Neural cell (in vitro differentiated cells): ENCODE measurements around the gene VEPH1. TPM values are rescaled to one million over a fixed set of nuclear protein-coding genes. Genes with fewer than 3 reads are reported as not detected.

Experiments used
- H2AFZ ChIP-seq: fragments of 200-600, 300-800 bp; sonication (generic), shearing (Covaris generic); 2 replicates; pipeline ENCODE4 v1.6.0; 2014; ENCODE audit warnings: low read depth, mild to moderate bottlenecking, antibody characterized with exemption, low read length, moderate library complexity
- H3F3A ChIP-seq: fragments of 200-600 bp; shearing (Covaris generic); 2 replicates; pipeline ENCODE4 v1.6.1; 2016; ENCODE audit warnings: mild to moderate bottlenecking, moderate library complexity, mixed read lengths, antibody characterized with exemption, low read length; ENCODE audit not compliant: insufficient read depth, poor library complexity, severe bottlenecking
- H3K27ac ChIP-seq: fragments of 200-600, 300-800 bp; sonication (generic), shearing (Covaris generic); 2 replicates; pipeline ENCODE4 v1.5.1; 2014; ENCODE audit warnings: mild to moderate bottlenecking, low read length, moderate library complexity
- H3K27me3 ChIP-seq: fragments of 300-800, 200-600 bp; sonication (generic), shearing (Covaris generic); 2 replicates; pipeline ENCODE4 v1.6.0; 2014; ENCODE audit warnings: mild to moderate bottlenecking, low read depth, low read length, moderate library complexity; ENCODE audit not compliant: insufficient read depth
- H3K36me3 ChIP-seq: fragments of 300-800, 200-600 bp; sonication (generic), shearing (Covaris generic); 2 replicates; pipeline ENCODE4 v1.5.1; 2014; ENCODE audit warnings: mild to moderate bottlenecking, antibody characterized with exemption, low read length, moderate library complexity; ENCODE audit not compliant: insufficient read depth
- H3K4me2 ChIP-seq: fragments of 300-800, 200-600 bp; sonication (generic), shearing (Covaris generic); 2 replicates; pipeline ENCODE4 v1.6.0; 2014; ENCODE audit warnings: mild to moderate bottlenecking, low read length
- H3K4me3 ChIP-seq: fragments of 300-800, 200-600 bp; sonication (generic), shearing (Covaris generic); 2 replicates; pipeline ENCODE4 v1.5.1; 2014; ENCODE audit warnings: mild to moderate bottlenecking, low read length, moderate library complexity
- H3K79me2 ChIP-seq: fragments of 200-600 bp; shearing (Covaris generic); replicated peaks from 2 replicates; pipeline ENCODE4 v1.6.0; 2014; ENCODE audit warnings: mild to moderate bottlenecking, low read length, moderate library complexity; ENCODE audit not compliant: insufficient read depth
- H3K9ac ChIP-seq: fragments of 300-800, 200-600 bp; sonication (generic), shearing (Covaris generic); 2 replicates; pipeline ENCODE4 v1.6.1; 2016; ENCODE audit warnings: mild to moderate bottlenecking, low read length, mixed read lengths
- H3K9me2 ChIP-seq: fragments of 200-600 bp; shearing (Covaris generic); 2 replicates; pipeline ENCODE4 v1.6.1; 2016; ENCODE audit warnings: mild to moderate bottlenecking, low read length, mixed read lengths; ENCODE audit not compliant: insufficient read depth
- H3K9me3 ChIP-seq: fragments of 200-600, 300-800 bp; sonication (generic), shearing (Covaris generic); 2 replicates; pipeline ENCODE4 v1.6.1; 2016; ENCODE audit warnings: mild to moderate bottlenecking, mixed run types, low read length, moderate library complexity, mixed read lengths
- H4K20me1 ChIP-seq: fragments of 200-600 bp; shearing (Covaris generic); 2 replicates; pipeline ENCODE4 v1.6.1; 2016; ENCODE audit warnings: mild to moderate bottlenecking, mixed run types; ENCODE audit not compliant: insufficient read depth
- CTCF ChIP-seq: fragments of 450-650 bp; IDR thresholded peaks from 2 replicates; pipeline ENCODE4 v1.5.1; 2014; ENCODE audit warnings: antibody characterized with exemption, mild to moderate bottlenecking, moderate library complexity; ENCODE audit not compliant: poor library complexity, severe bottlenecking
- EP300 ChIP-seq: fragments of 450-650 bp; conservative IDR thresholded peaks from 2 replicates; pipeline ENCODE4 v1.6.1; 2014; ENCODE audit warnings: antibody characterized with exemption, mild to moderate bottlenecking, moderate library complexity; ENCODE audit not compliant: poor library complexity, severe bottlenecking
- EZH2 ChIP-seq: fragments of 200-600, 300-800 bp; shearing (Covaris generic), sonication (generic); IDR thresholded peaks from 2 replicates; pipeline ENCODE4 v1.6.1; 2014; ENCODE audit warnings: antibody characterized with exemption, low read length, borderline replicate concordance, mild to moderate bottlenecking; ENCODE audit not compliant: insufficient read depth, poor library complexity, severe bottlenecking
- MXI1 ChIP-seq: fragments of 450-650 bp; conservative IDR thresholded peaks from 2 replicates; pipeline ENCODE4 v1.6.1; 2014; ENCODE audit warnings: antibody characterized with exemption, mild to moderate bottlenecking; ENCODE audit not compliant: poor library complexity, severe bottlenecking
- POLR2AphosphoS5 ChIP-seq: IDR thresholded peaks from 2 replicates; pipeline ENCODE4 v1.6.1; 2012
- RAD21 ChIP-seq: fragments of 450-650 bp; conservative IDR thresholded peaks from 2 replicates; pipeline ENCODE4 v1.6.1; 2014; ENCODE audit warnings: antibody characterized with exemption, mild to moderate bottlenecking, moderate library complexity
- REST ChIP-seq: IDR thresholded peaks from 2 replicates; pipeline ENCODE4 v1.6.1; 2012; ENCODE audit warnings: borderline replicate concordance
- SMC3 ChIP-seq: fragments of 450-650 bp; conservative IDR thresholded peaks from 2 replicates; pipeline ENCODE4 v1.6.1; 2014; ENCODE audit warnings: antibody characterized with exemption, mild to moderate bottlenecking, moderate library complexity; ENCODE audit not compliant: poor library complexity
- TAF1 ChIP-seq: IDR thresholded peaks from 2 replicates; pipeline ENCODE4 v1.6.1; 2012; ENCODE audit warnings: low read depth
- polyA plus RNA-seq: library from polyadenylated mRNA; depleted of rRNA; stranded (reverse); fragments of >200 nt; gene quantifications from 2 replicates; pipeline ENCODE4 v1.2.3, GENCODE V29; 2014

Gene VEPH1
- polyA plus RNA-seq, 1 donor from 2014 or later = 0.89 TPM

GRCh38 chr3:157513585-157513984 is 10.4 kb upstream of the VEPH1 start:
- no peaks in the 10 kb centered on the region for H3K9me2 ChIP-seq
- H3K9ac ChIP-seq = no peak overlapping the region
- H2AFZ ChIP-seq = no peak overlapping the region
- no peak overlapping the region for H3K27ac ChIP-seq
- H3F3A ChIP-seq = no peaks in the 10 kb centered on the region
- H4K20me1 ChIP-seq = no peaks in the 10 kb centered on the region
- no peaks in the 10 kb centered on the region for H3K9me3 ChIP-seq
- no peaks in the 10 kb centered on the region for H3K79me2 ChIP-seq
- no peak overlapping the region for H3K4me3 ChIP-seq
- TF ChIP-seq POLR2AphosphoS5 (no peak), CTCF (no peak), EZH2 (no peak), MXI1 (no peak), RAD21 (no peak), SMC3 (no peak), EP300 (no peak), REST (no peak), TAF1 (no peak)
- H3K36me3 ChIP-seq = no peaks in the 10 kb centered on the region
- no peaks in the 10 kb centered on the region for H3K27me3 ChIP-seq
- H3K4me2 ChIP-seq = no peak overlapping the region

GRCh38 chr3:157512534-157512933 is 9.3 kb upstream of the VEPH1 start:
- H3K27me3 ChIP-seq = no peaks in the 10 kb centered on the region
- no peak overlapping the region for H3K4me3 ChIP-seq
- H3K36me3 ChIP-seq = no peaks in the 10 kb centered on the region
- H3K9me2 ChIP-seq = no peaks in the 10 kb centered on the region
- H3K79me2 ChIP-seq = no peaks in the 10 kb centered on the region
- no peak overlapping the region for H3K27ac ChIP-seq
- H2AFZ ChIP-seq = no peak overlapping the region
- TF ChIP-seq CTCF = no peak
- no peak for TF ChIP-seq TAF1
- no peak for TF ChIP-seq EZH2
- TF ChIP-seq MXI1 = no peak
- TF ChIP-seq REST = no peak
- TF ChIP-seq SMC3 = no peak
- no peak for TF ChIP-seq EP300
- TF ChIP-seq RAD21 = no peak
- no peak for TF ChIP-seq POLR2AphosphoS5
- no peaks in the 10 kb centered on the region for H3F3A ChIP-seq
- H4K20me1 ChIP-seq = no peaks in the 10 kb centered on the region
- no peak overlapping the region for H3K4me2 ChIP-seq
- H3K9ac ChIP-seq = no peak overlapping the region
- no peaks in the 10 kb centered on the region for H3K9me3 ChIP-seq
